RWPE2 (cell line): ENCODE measurements around the gene TFB1M.

Source experiments
- ATAC-seq: fragments of 200-7000 bp; cut with Tn5 transposase; 3 replicates; pipeline ENCODE4 v1.9.1; 2021; ENCODE audit warnings: low read depth
- DNase-seq: peaks from one replicate; pipeline ENCODE4 v3.0.0-alpha.2; 2020; ENCODE audit warnings: low spot score
- H3K27ac ChIP-seq: fragments of 450-650 bp; 2 replicates; pipeline ENCODE4 v1.5.1; 2017; ENCODE audit warnings: mild to moderate bottlenecking; ENCODE audit not compliant: poor library complexity, severe bottlenecking
- H3K27me3 ChIP-seq: fragments of 250-450 bp; sonication (Bioruptor Pico); 2 replicates; pipeline ENCODE4 v1.5.1; 2021; ENCODE audit warnings: mild to moderate bottlenecking, moderate library complexity; ENCODE audit not compliant: insufficient read depth, poor library complexity, severe bottlenecking
- H3K36me3 ChIP-seq: fragments of 250-450 bp; sonication (Bioruptor Pico); 2 replicates; pipeline ENCODE4 v1.5.1; 2020; ENCODE audit warnings: low read depth, mild to moderate bottlenecking, moderate library complexity
- H3K4me1 ChIP-seq: fragments of 250-450 bp; sonication (Bioruptor Pico); 2 replicates; pipeline ENCODE4 v1.5.1; 2021; ENCODE audit warnings: mild to moderate bottlenecking, moderate library complexity; ENCODE audit not compliant: insufficient read depth, poor library complexity, severe bottlenecking
- H3K4me3 ChIP-seq: fragments of 250-450 bp; sonication (Bioruptor Pico); 2 replicates; pipeline ENCODE4 v1.5.1; 2021; ENCODE audit warnings: mild to moderate bottlenecking, moderate library complexity; ENCODE audit not compliant: severe bottlenecking
- H3K9me3 ChIP-seq: fragments of 250-450 bp; sonication (Bioruptor Pico); 2 replicates; pipeline ENCODE4 v1.5.1; 2021; ENCODE audit warnings: mild to moderate bottlenecking, moderate library complexity; ENCODE audit not compliant: severe bottlenecking
- CTCF ChIP-seq: fragments of 450-650 bp; IDR thresholded peaks from one replicate; pipeline ENCODE4 v1.5.1; 2017; ENCODE audit warnings: mild to moderate bottlenecking, moderate library complexity; ENCODE audit not compliant: poor library complexity, severe bottlenecking

Gene TFB1M

GRCh38 chr6:155290491-155290890, 23.8 kb downstream of the TFB1M start:
- Histone ChIP-seq H3K27me3 (no peaks in the 10 kb centered on the region), H3K4me3 (no peak overlapping the region), H3K4me1 (no peaks in the 10 kb centered on the region), H3K9me3 (no peaks in the 10 kb centered on the region), H3K27ac (no peak overlapping the region), H3K36me3 (peaks cover 76% of the 10 kb centered on the region)
- ATAC-seq (no peak), DNase-seq (no peak)
- TF ChIP-seq CTCF, result no peak

- no peak for TF ChIP-seq CTCF
- Histone ChIP-seq H3K27ac (no peak overlapping the region), H3K4me1 (no peaks in the 10 kb centered on the region), H3K36me3 (peaks cover 83% of the 10 kb centered on the region), H3K9me3 (no peaks in the 10 kb centered on the region), H3K4me3 (no peak overlapping the region), H3K27me3 (no peaks in the 10 kb centered on the region)
- ATAC-seq (no peak), DNase-seq (no peak)
Measured at GRCh38 chr6:155287762-155288161, 26.5 kb downstream of the TFB1M start.

GRCh38 chr6:155284775-155285174, 29.5 kb downstream of the TFB1M start:
- no peaks in the 10 kb centered on the region for H3K9me3 ChIP-seq
- H3K4me3 ChIP-seq, result no peak overlapping the region
- H3K27ac ChIP-seq, result no peak overlapping the region
- ATAC-seq (no peak), DNase-seq (no peak)
- TF ChIP-seq CTCF, result no peak
- peaks cover 70% of the 10 kb centered on the region for H3K36me3 ChIP-seq
- H3K4me1 ChIP-seq, result no peaks in the 10 kb centered on the region
- no peaks in the 10 kb centered on the region for H3K27me3 ChIP-seq

- DNase-seq, result no peak
- H3K4me1 ChIP-seq, result peaks cover 32% of the 10 kb centered on the region
- TF ChIP-seq CTCF, result no peak
- H3K36me3 ChIP-seq, result peaks cover 27% of the 10 kb centered on the region
- no peak overlapping the region for H3K27ac ChIP-seq
- no peaks in the 10 kb centered on the region for H3K27me3 ChIP-seq
- ATAC-seq, result no peak
- no peaks in the 10 kb centered on the region for H3K9me3 ChIP-seq
- H3K4me3 ChIP-seq, result no peak overlapping the region
Measured at GRCh38 chr6:155278319-155279049, 35.8 kb downstream of the TFB1M start.

GRCh38 chr6:155276638-155277037, 37.6 kb downstream of the TFB1M start:
- no peak for TF ChIP-seq CTCF
- Histone ChIP-seq H3K9me3 (no peaks in the 10 kb centered on the region), H3K4me3 (no peak overlapping the region), H3K36me3 (peaks cover 33% of the 10 kb centered on the region), H3K27me3 (no peaks in the 10 kb centered on the region), H3K27ac (no peak overlapping the region), H3K4me1 (peaks cover 40% of the 10 kb centered on the region)
- DNase-seq (no peak), ATAC-seq (no peak)
